Measurements from ENCODE around the gene SDK1. TPM values are rescaled to one million over a fixed set of nuclear protein-coding genes. Genes with fewer than 3 reads are reported as not detected.

Gene SDK1
- total RNA-seq, 6 experiments from 2014 or later: not detected

GRCh38 chr7:4247106-4247876, 946.2 kb downstream of the SDK1 start:
- TF ChIP-seq, protein P1, sequence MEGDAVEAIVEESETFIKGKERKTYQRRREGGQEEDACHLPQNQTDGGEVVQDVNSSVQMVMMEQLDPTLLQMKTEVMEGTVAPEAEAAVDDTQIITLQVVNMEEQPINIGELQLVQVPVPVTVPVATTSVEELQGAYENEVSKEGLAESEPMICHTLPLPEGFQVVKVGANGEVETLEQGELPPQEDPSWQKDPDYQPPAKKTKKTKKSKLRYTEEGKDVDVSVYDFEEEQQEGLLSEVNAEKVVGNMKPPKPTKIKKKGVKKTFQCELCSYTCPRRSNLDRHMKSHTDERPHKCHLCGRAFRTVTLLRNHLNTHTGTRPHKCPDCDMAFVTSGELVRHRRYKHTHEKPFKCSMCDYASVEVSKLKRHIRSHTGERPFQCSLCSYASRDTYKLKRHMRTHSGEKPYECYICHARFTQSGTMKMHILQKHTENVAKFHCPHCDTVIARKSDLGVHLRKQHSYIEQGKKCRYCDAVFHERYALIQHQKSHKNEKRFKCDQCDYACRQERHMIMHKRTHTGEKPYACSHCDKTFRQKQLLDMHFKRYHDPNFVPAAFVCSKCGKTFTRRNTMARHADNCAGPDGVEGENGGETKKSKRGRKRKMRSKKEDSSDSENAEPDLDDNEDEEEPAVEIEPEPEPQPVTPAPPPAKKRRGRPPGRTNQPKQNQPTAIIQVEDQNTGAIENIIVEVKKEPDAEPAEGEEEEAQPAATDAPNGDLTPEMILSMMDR (IDR thresholded peaks at IDR 0.05): no peak
- no peaks in the 10 kb centered on the region; the same call in 1 of the 2 replicates for H3K27me3 Mint-ChIP-seq (ENCODE audit: insufficient read depth)
- peaks cover 8% of the 10 kb centered on the region; the same call in 1 of the 2 replicates for H3K36me3 Mint-ChIP-seq (ENCODE audit: low read depth)
- H3K4me1 Mint-ChIP-seq (ENCODE audit: low read depth): no peaks in the 10 kb centered on the region
- peaks cover 76% of the 10 kb centered on the region for H3K9me3 Mint-ChIP-seq
- DNase-seq: no peak
- no peak overlapping the region for H3K4me3 Mint-ChIP-seq
- H3K27ac Mint-ChIP-seq: no peak overlapping the region

DNA sequence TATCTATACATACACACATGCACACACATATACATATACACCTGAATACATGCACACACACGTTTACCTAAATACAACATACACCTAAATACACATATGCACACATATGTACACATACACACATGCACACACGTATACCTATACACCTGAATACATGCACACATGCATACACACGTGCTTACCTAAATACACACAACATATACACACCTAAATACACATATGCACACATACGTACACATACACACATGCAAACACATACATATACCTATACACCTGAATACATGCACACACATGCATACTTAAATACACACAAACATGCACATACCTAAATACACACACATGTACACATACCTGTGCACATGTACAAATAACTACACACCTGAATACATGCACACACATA, 947.2 kb downstream of the SDK1 start:
- no peak for DNase-seq
- TF ChIP-seq, protein P1 (IDR thresholded peaks at IDR 0.05): no peak
- H3K27ac Mint-ChIP-seq: no peak overlapping the region
- H3K9me3 Mint-ChIP-seq: peaks cover 66% of the 10 kb centered on the region
- no peaks in the 10 kb centered on the region; the same call in 1 of the 2 replicates for H3K27me3 Mint-ChIP-seq (ENCODE audit: insufficient read depth)
- H3K4me3 Mint-ChIP-seq: no peak overlapping the region
- no peaks in the 10 kb centered on the region for H3K4me1 Mint-ChIP-seq (ENCODE audit: low read depth)
- H3K36me3 Mint-ChIP-seq (ENCODE audit: low read depth): peaks cover 2% of the 10 kb centered on the region; the same call in 1 of the 2 replicates

- H3K4me3 Mint-ChIP-seq: no peak overlapping the region
- no peaks in the 10 kb centered on the region for H3K4me1 Mint-ChIP-seq (ENCODE audit: low read depth)
- TF ChIP-seq, protein P1 (IDR thresholded peaks at IDR 0.05): no peak
- no peak for DNase-seq
- H3K27me3 Mint-ChIP-seq (ENCODE audit: insufficient read depth): no peaks in the 10 kb centered on the region
- no peaks in the 10 kb centered on the region; the same call in 1 of the 2 replicates for H3K36me3 Mint-ChIP-seq (ENCODE audit: low read depth)
- no peak overlapping the region for H3K27ac Mint-ChIP-seq
- peaks cover 65% of the 10 kb centered on the region for H3K9me3 Mint-ChIP-seq
Measured at GRCh38 chr7:4249241-4249640, 948.2 kb downstream of the SDK1 start.

DNA sequence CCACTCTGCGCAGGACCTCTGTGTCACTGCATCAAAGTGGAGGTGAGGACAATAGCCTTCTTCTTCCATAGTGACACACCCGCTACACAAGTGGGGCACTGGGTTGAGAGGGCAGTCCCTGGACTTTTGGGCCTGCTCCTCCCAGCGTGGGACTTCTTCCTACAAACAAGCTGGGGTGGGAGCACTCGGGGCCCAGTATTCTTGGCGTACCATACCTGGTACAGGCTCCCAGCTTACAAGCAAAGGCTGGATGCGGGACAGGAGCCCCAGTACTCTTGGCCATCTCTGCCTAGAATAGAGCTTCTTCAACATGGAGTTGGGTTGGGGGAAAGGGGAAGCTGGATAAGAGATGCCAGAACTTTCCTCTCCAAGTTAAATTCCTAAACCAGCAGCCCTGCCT, 954.3 kb downstream of the SDK1 start:
- H3K4me3 Mint-ChIP-seq: no peak overlapping the region
- H3K4me1 Mint-ChIP-seq (ENCODE audit: low read depth): no peaks in the 10 kb centered on the region
- H3K27me3 Mint-ChIP-seq (ENCODE audit: insufficient read depth): no peaks in the 10 kb centered on the region

DNA sequence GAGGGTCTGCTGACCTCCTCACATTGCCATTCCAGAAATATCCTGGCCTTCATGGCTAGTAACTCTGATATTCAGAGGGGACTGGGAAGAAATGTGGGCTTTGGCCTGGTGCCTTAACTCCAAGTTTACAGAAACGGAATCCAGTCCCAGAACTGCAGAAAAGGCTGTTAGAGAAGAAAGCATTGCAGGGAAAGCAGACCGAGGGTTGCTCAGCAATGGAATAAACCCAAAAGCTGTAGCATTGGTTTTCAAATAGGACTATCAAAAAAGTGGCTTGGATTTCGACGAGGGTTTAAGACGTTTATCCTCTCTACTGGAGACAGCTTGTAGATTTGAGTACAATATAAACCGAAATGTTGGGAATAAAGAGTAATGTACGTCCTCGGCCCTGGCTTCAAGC, 955.2 kb downstream of the SDK1 start:
- no peaks in the 10 kb centered on the region for H3K4me1 Mint-ChIP-seq (ENCODE audit: low read depth)
- H3K9me3 Mint-ChIP-seq: peaks cover 49% of the 10 kb centered on the region
- H3K27me3 Mint-ChIP-seq (ENCODE audit: insufficient read depth): no peaks in the 10 kb centered on the region
- TF ChIP-seq, protein P1 (IDR thresholded peaks at IDR 0.05): no peak
- H3K36me3 Mint-ChIP-seq (ENCODE audit: low read depth): 0 out of 2 replicates have a peak, but pooled peaks cover 5% of the 10 kb centered on the region
- no peak for DNase-seq
- no peak overlapping the region for H3K27ac Mint-ChIP-seq
- H3K4me3 Mint-ChIP-seq: no peak overlapping the region

More for the DNA sequence above, 954.3 kb downstream of the SDK1 start:
- no peak overlapping the region for H3K27ac Mint-ChIP-seq
- H3K9me3 Mint-ChIP-seq: peaks cover 52% of the 10 kb centered on the region
- no peak for DNase-seq
- TF ChIP-seq, protein P1 (IDR thresholded peaks at IDR 0.05): no peak
- H3K36me3 Mint-ChIP-seq (ENCODE audit: low read depth): 0 out of 2 replicates have a peak, but pooled peaks cover 5% of the 10 kb centered on the region
